ENCODE measurements around the gene FLNB.

GRCh38 chr3:58155838-58156237 is 147.6 kb downstream of the FLNB start:
- TF ChIP-seq POLR2AphosphoS5 (IDR thresholded peaks at IDR 0.05) (no peak), CTCF (IDR thresholded peaks at IDR 0.05) (no peak)
